HepG2 (cell line): ENCODE measurements around the gene TMEM144.

Experiments
- ASH2L ChIP-seq: fragments of 300-600, 200-600 bp; sonication (generic); IDR thresholded peaks from 2 replicates; pipeline ENCODE4 v1.7.0; 2017; ENCODE audit warnings: low read depth, mild to moderate bottlenecking, moderate library complexity, mixed read lengths, low read length; ENCODE audit not compliant: insufficient read length
- CEBPG ChIP-seq: IDR thresholded peaks from 2 replicates; pipeline ENCODE4 v1.6.1; 2016
- FOXM1 ChIP-seq: sonication (generic); formaldehyde crosslinking; IDR thresholded peaks from 2 replicates; pipeline ENCODE4 v1.5.0; 2020; ENCODE audit warnings: missing genetic modification reagents
- SAFB2 ChIP-seq: sonication (generic); formaldehyde crosslinking; IDR thresholded peaks from 2 replicates; pipeline ENCODE4 v1.5.1; 2020; ENCODE audit warnings: missing genetic modification reagents, low read depth, mild to moderate bottlenecking, borderline replicate concordance
- ZKSCAN8 ChIP-seq: IDR thresholded peaks from 2 replicates; pipeline ENCODE4 v1.6.1; 2016; ENCODE audit warnings: borderline replicate concordance, missing genetic modification reagents, missing compliant biosample characterization
- ZNF770 ChIP-seq: sonication (generic); formaldehyde crosslinking; IDR thresholded peaks from 2 replicates; pipeline ENCODE4 v1.5.0; 2020; ENCODE audit warnings: mild to moderate bottlenecking, missing genetic modification reagents
- TF ChIP-seq, protein P1 (sequence below): sonication (generic); formaldehyde crosslinking; IDR thresholded peaks from 2 replicates; pipeline ENCODE4 v1.5.0; 2020; ENCODE audit warnings: mild to moderate bottlenecking, missing genetic modification reagents, moderate library complexity

GRCh38 chr4:158164768-158165213 lies 45.5 kb upstream of the TMEM144 start:
- TF ChIP-seq, protein P1, sequence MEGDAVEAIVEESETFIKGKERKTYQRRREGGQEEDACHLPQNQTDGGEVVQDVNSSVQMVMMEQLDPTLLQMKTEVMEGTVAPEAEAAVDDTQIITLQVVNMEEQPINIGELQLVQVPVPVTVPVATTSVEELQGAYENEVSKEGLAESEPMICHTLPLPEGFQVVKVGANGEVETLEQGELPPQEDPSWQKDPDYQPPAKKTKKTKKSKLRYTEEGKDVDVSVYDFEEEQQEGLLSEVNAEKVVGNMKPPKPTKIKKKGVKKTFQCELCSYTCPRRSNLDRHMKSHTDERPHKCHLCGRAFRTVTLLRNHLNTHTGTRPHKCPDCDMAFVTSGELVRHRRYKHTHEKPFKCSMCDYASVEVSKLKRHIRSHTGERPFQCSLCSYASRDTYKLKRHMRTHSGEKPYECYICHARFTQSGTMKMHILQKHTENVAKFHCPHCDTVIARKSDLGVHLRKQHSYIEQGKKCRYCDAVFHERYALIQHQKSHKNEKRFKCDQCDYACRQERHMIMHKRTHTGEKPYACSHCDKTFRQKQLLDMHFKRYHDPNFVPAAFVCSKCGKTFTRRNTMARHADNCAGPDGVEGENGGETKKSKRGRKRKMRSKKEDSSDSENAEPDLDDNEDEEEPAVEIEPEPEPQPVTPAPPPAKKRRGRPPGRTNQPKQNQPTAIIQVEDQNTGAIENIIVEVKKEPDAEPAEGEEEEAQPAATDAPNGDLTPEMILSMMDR (CRISPR knock-in tag) = no peak
- no peak for TF ChIP-seq ZNF770 (CRISPR knock-in tag)
- TF ChIP-seq SAFB2 (CRISPR knock-in tag) = no peak
- TF ChIP-seq ASH2L = no peak
- no peak for TF ChIP-seq ZKSCAN8 (CRISPR knock-in tag)
- no peak for TF ChIP-seq CEBPG
- TF ChIP-seq FOXM1 (CRISPR knock-in tag) = no peak
